Fibroblast of lung (primary cell): ENCODE measurements around the gene GLCCI1. TPM values are rescaled to one million over a fixed set of nuclear protein-coding genes. Genes with fewer than 3 reads are reported as not detected.

Experiments used
- DNase-seq, 2 donors: peaks; one replicate each; pipeline versions ENCODE4 v3.0.0 to v3.0.0-alpha.2; 2010; ENCODE audit warnings: low read depth in 2 of 2
- H2AFZ ChIP-seq: 2 replicates; pipeline ENCODE4 v1.5.1; 2012; ENCODE audit warnings: low read length, control low read depth, inconsistent platforms
- H3K27ac ChIP-seq: 2 replicates; pipeline ENCODE4 v1.5.1; 2011; ENCODE audit warnings: low read length, control low read depth; ENCODE audit not compliant: insufficient read depth
- H3K27me3 ChIP-seq: 2 replicates; pipeline ENCODE4 v1.5.1; 2011; ENCODE audit warnings: mild to moderate bottlenecking, low read length; ENCODE audit not compliant: control insufficient read depth, insufficient read depth
- H3K36me3 ChIP-seq: 2 replicates; pipeline ENCODE4 v1.5.1; 2011; ENCODE audit warnings: low read length; ENCODE audit not compliant: control insufficient read depth, insufficient read depth
- H3K4me1 ChIP-seq: 2 replicates; pipeline ENCODE4 v1.5.1; 2011; ENCODE audit warnings: low read length; ENCODE audit not compliant: control insufficient read depth, insufficient read depth; ENCODE audit errors: extremely low read depth
- H3K4me2 ChIP-seq: 2 replicates; pipeline ENCODE4 v1.5.1; 2011; ENCODE audit warnings: low read length, control low read depth; ENCODE audit not compliant: insufficient read depth; ENCODE audit errors: extremely low read depth
- H3K4me3 ChIP-seq, 4 experiments: fragments of 200-600 bp in 1 of 4; sonication (generic) in 1 of 4; replicated peaks in 1 of 4; 2 replicates each; pipeline ENCODE4 v1.5.1; 2011 to 2016; ENCODE audit warnings: low read length in 4 of 4, low read depth in 3 of 4, mild to moderate bottlenecking in 3 of 4, control low read depth in 2 of 4, inconsistent platforms in 1 of 4, mixed read lengths in 1 of 4; ENCODE audit not compliant: insufficient read depth in 1 of 4; ENCODE audit errors: control extremely low read depth in 1 of 4
- H3K79me2 ChIP-seq: 2 replicates; pipeline ENCODE4 v1.5.1; 2012; ENCODE audit warnings: mild to moderate bottlenecking, low read length, inconsistent platforms; ENCODE audit not compliant: control insufficient read depth, insufficient read depth
- H3K9ac ChIP-seq: 2 replicates; pipeline ENCODE4 v1.5.1; 2011; ENCODE audit warnings: mild to moderate bottlenecking, low read length, control low read depth; ENCODE audit not compliant: insufficient read depth
- H3K9me3 ChIP-seq: 2 replicates; pipeline ENCODE4 v1.5.1; 2012; ENCODE audit warnings: low read depth, low read length; ENCODE audit not compliant: control insufficient read depth, insufficient read depth
- H4K20me1 ChIP-seq: 2 replicates; pipeline ENCODE4 v1.5.1; 2011; ENCODE audit warnings: low read length; ENCODE audit not compliant: control insufficient read depth, insufficient read depth; ENCODE audit errors: extremely low read depth
- CTCF ChIP-seq, 2 donors: IDR thresholded peaks in 1 of 2; conservative IDR thresholded peaks in 1 of 2; 1 replicate in 1 of 2; 2 replicates in 1 of 2; pipeline ENCODE4 v1.5.1; 2011 to 2012; ENCODE audit warnings: low read length in 2 of 2, control low read depth in 1 of 2, inconsistent platforms in 1 of 2, low read depth in 1 of 2, mild to moderate bottlenecking in 1 of 2
- EZH2 ChIP-seq: IDR thresholded peaks from 2 replicates; pipeline ENCODE4 v1.5.1; 2012; ENCODE audit warnings: low read length, control low read depth, mild to moderate bottlenecking; ENCODE audit errors: missing control alignments
- polyA plus RNA-seq, 2 donors: library from polyadenylated mRNA; depleted of rRNA in 1 of 2; stranded (reverse) in 1 of 2; unstranded in 1 of 2; fragments of >200 nt; gene quantifications; 2 replicates each; pipeline ENCODE4 v1.2.1, GENCODE V29; 2011 to 2012; ENCODE audit warnings: missing spikeins in 1 of 2
- total RNA-seq: library from RNA; depleted of rRNA; stranded (reverse); fragments of >200 nt; gene quantifications from 2 replicates; pipeline ENCODE4 v1.2.1, GENCODE V29; 2014

The GLCCI1 gene
- total and polyA plus RNA-seq, 2 donors (not counting 1 experiment from before 2014, with no cell fraction given), result 4.4 to 8.3 TPM

DNA sequence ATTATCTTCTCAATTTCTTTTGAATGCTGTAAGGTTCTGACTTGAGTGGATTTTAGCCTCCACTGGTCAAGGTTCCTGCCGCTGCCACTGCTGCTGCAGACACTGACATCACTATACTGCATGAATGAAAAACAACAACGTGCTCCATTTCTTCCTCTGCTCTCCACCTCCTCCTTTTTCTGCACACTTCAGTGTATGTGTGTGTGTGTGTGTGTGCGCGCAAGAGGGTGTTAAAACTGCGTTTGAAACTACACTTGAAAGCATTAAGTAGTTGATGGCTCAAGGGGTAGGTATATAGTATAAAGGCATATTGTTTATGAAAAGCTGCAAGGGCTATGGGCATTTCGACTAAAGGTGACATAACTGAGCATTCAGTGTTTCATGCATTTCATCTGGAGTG is 3.5 kb downstream of the GLCCI1 start:
- Histone ChIP-seq H3K27ac (no peak overlapping the region), H3K9ac (no peak overlapping the region), H2AFZ (no peak overlapping the region), H3K27me3 (no peaks in the 10 kb centered on the region), H3K79me2 (peaks cover 6% of the 10 kb centered on the region), H4K20me1 (no peaks in the 10 kb centered on the region), H3K36me3 (no peaks in the 10 kb centered on the region), H3K4me1 (no peaks in the 10 kb centered on the region), H3K4me2 (no peak overlapping the region), H3K4me3 (peak overlapping the region in 2 of 4 experiments; percentile 1 to 67), H3K9me3 (no peaks in the 10 kb centered on the region)
- DNase-seq, result peak in 1 of 2 donors; percentile 54
- TF ChIP-seq CTCF (conservative IDR thresholded peaks at IDR 0.05 in 1 of 2, IDR thresholded peaks at IDR 0.05 in 1 of 2; ENCODE audit: low read depth in 1 of 2, low read length in 2 of 2) (no peak), EZH2 (no peak)

DNA sequence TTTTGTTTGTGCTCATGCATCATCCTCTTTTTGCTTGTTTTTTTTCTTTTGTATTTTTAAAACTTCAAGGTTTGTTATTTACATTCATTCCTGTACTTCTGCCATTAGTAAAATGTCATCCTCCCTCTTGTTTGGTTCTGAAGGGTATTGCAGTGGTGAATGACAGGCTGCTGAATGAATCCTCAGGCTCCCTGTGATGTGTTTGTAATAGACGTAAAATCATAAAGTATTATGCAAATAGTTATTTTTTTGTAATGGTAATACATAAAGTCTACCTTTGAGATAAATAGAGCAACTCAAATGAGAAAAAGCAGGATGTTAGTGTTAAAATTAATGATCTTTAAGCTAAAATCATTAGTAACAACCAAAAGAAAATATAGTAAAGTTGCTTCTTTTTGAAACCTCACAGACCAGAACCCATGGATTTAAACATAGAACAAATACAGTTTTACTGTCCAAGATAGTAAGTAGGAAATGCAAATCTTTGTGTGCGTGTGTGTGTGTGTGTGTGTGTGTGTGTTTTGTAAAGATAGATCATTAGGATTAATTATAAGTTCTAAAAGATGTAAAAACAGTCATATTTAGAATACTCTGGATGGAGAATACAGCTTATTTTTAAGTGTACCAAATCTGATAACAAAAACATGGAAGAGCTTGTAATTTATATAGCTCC is 4.5 kb downstream of the GLCCI1 start:
- Histone ChIP-seq H3K79me2 (peaks cover 6% of the 10 kb centered on the region), H2AFZ (no peak overlapping the region), H3K9me3 (no peaks in the 10 kb centered on the region), H3K4me3 (peak overlapping the region in 1 of 4 experiments; percentile 7), H4K20me1 (no peaks in the 10 kb centered on the region), H3K36me3 (no peaks in the 10 kb centered on the region), H3K4me2 (no peak overlapping the region), H3K27me3 (no peaks in the 10 kb centered on the region), H3K27ac (no peak overlapping the region), H3K9ac (no peak overlapping the region), H3K4me1 (no peaks in the 10 kb centered on the region)
- TF ChIP-seq CTCF (conservative IDR thresholded peaks at IDR 0.05 in 1 of 2, IDR thresholded peaks at IDR 0.05 in 1 of 2; ENCODE audit: low read depth in 1 of 2, low read length in 2 of 2) (no peak), EZH2 (no peak)
- no peak for DNase-seq

GRCh38 chr7:7976677-7977076 is 8.1 kb downstream of the GLCCI1 start:
- Histone ChIP-seq H3K36me3 (no peaks in the 10 kb centered on the region), H3K4me3 (no peak overlapping the region), H3K9me3 (no peaks in the 10 kb centered on the region), H3K4me1 (no peaks in the 10 kb centered on the region), H3K4me2 (no peak overlapping the region), H2AFZ (no peak overlapping the region), H3K79me2 (peaks cover 4% of the 10 kb centered on the region), H3K27ac (no peak overlapping the region), H4K20me1 (no peaks in the 10 kb centered on the region), H3K27me3 (no peaks in the 10 kb centered on the region), H3K9ac (no peak overlapping the region)
- TF ChIP-seq EZH2, result no peak
- no peak for TF ChIP-seq CTCF (conservative IDR thresholded peaks at IDR 0.05 in 1 of 2, IDR thresholded peaks at IDR 0.05 in 1 of 2; ENCODE audit: low read depth in 1 of 2, low read length in 2 of 2)
- DNase-seq, result no peak
